Activated CD4-positive, alpha-beta memory T cell treated with anti-CD3 and anti-CD28 coated beads for 36 hours (primary cell): ENCODE results near the gene ANO9. TPM values are rescaled to one million over a fixed set of nuclear protein-coding genes. Genes with fewer than 3 reads are reported as not detected.

Source experiments
- CTCF ChIA-PET: fragments of 350-600 bp; sonication (Branson Sonifier 250); formaldehyde crosslinking; loops from one replicate; lab custom pipeline; 2021; ENCODE audit warnings: antibody characterized with exemption, inconsistent platforms; lab: Charles Lee
- POLR2A ChIA-PET: fragments of 350-600 bp; sonication (Branson Sonifier 250); formaldehyde crosslinking; loops from one replicate; lab custom pipeline; 2021; ENCODE audit warnings: antibody characterized with exemption; lab: Charles Lee
- DNase-seq: peaks from one replicate; pipeline ENCODE4 v3.0.0-alpha.2; 2020
- H3K27ac Mint-ChIP-seq: one replicate; pipeline ENCODE4 v1.8.0; 2021; ENCODE audit warnings: mixed read lengths
- H3K27me3 Mint-ChIP-seq: one replicate; pipeline ENCODE4 v1.8.0; 2021; ENCODE audit warnings: mixed read lengths
- H3K36me3 Mint-ChIP-seq: one replicate; pipeline ENCODE4 v1.8.0; 2021; ENCODE audit warnings: mixed read lengths
- H3K4me1 Mint-ChIP-seq: one replicate; pipeline ENCODE4 v1.8.0; 2021; ENCODE audit warnings: low read depth, mixed read lengths
- H3K4me3 Mint-ChIP-seq: one replicate; pipeline ENCODE4 v1.8.0; 2021; ENCODE audit warnings: mild to moderate bottlenecking, mixed read lengths
- H3K9me3 Mint-ChIP-seq: one replicate; pipeline ENCODE4 v1.8.0; 2021; ENCODE audit warnings: mixed read lengths
- intact Hi-C: fragments of 100-400 bp; cut with micrococcal nuclease; formaldehyde crosslinking; loops from one replicate; pipeline ENCODE4 v1.15.1; 2023
- total RNA-seq, 2 experiments: library from RNA; stranded (reverse); gene quantifications; one replicate each; pipeline ENCODE4 v1.2.3, GENCODE V29; 2021

The ANO9 gene
- total RNA-seq, 2 experiments from 2014 or later = 41.7 to 45.6 TPM

- intact Hi-C loops = no loop called here
- Mint-ChIP-seq H3K27me3 (no peaks in the 10 kb centered on the region), H3K27ac (no peak overlapping the region), H3K9me3 (no peaks in the 10 kb centered on the region), H3K36me3 (no peaks in the 10 kb centered on the region), H3K4me3 (no peak overlapping the region), H3K4me1 (peaks cover 10% of the 10 kb centered on the region)
- DNase-seq = no peak
- ChIA-PET POLR2A (interaction anchor here (1.4 to 2.5 kb wide), 2 partner anchors 8 to 171 kb away, joined by 5 to 16 read pairs; partner anchors contain the start of gene PSMD13), CTCF (interaction anchor here (0.6 to 6.5 kb wide), 2 partner anchors 41 to 111 kb away, joined by 3 to 49 read pairs; partner anchors contain the start of gene PTDSS2)
Observed at GRCh38 chr11:408154-409007, 33.4 kb downstream of the ANO9 start.

GRCh38 chr11:407651-408123 is 34.1 kb downstream of the ANO9 start:
- H3K27me3 Mint-ChIP-seq = no peaks in the 10 kb centered on the region

GRCh38 chr11:406796-407650 is 34.8 kb downstream of the ANO9 start:
- intact Hi-C loops = loop anchor here (2.0 kb wide), 3 partner anchors 42 to 170 kb away; partner anchors contain the start of genes PSMD13, RNH1 and SIRT3
- Mint-ChIP-seq H3K27me3 (no peaks in the 10 kb centered on the region), H3K36me3 (no peaks in the 10 kb centered on the region), H3K4me1 (peaks cover 5% of the 10 kb centered on the region), H3K4me3 (peak overlapping the region; percentile 46), H3K9me3 (no peaks in the 10 kb centered on the region), H3K27ac (no peak overlapping the region)
- CTCF ChIA-PET = interaction anchor here (0.7 to 6.5 kb wide), 11 partner anchors 9 to 200 kb away, joined by 3 to 49 read pairs (median 3); partner anchors contain the start of genes BET1L, PTDSS2 and RIC8A
- POLR2A ChIA-PET = interaction anchor here (0.8 to 2.5 kb wide), 7 partner anchors 10 to 170 kb away, joined by 3 to 16 read pairs (median 5); partner anchors contain the start of genes PSMD13 and PTDSS2
- DNase-seq = peak; percentile 94

More at GRCh38 chr11:407651-408123, 34.1 kb downstream of the ANO9 start:
- Mint-ChIP-seq H3K9me3 (no peaks in the 10 kb centered on the region), H3K4me1 (peaks cover 6% of the 10 kb centered on the region), H3K4me3 (peak overlapping the region; percentile 26), H3K36me3 (no peaks in the 10 kb centered on the region), H3K27ac (peak overlapping the region; percentile 18)
- no peak for DNase-seq
- intact Hi-C loops = loop anchor here (2.0 kb wide), 3 partner anchors 41 to 171 kb away; partner anchors contain the start of genes PSMD13, RNH1 and SIRT3
- CTCF ChIA-PET = interaction anchor here (0.6 to 6.5 kb wide), 9 partner anchors 9 to 200 kb away, joined by 3 to 49 read pairs (median 5); partner anchors contain the start of genes BET1L, PTDSS2 and RIC8A
- POLR2A ChIA-PET = interaction anchor here (1.1 to 2.5 kb wide), 6 partner anchors 9 to 170 kb away, joined by 3 to 16 read pairs (median 6); partner anchors contain the start of genes PSMD13 and PTDSS2

GRCh38 chr11:405954-406795 is 35.6 kb downstream of the ANO9 start:
- H3K4me3 Mint-ChIP-seq = peak overlapping the region; percentile 37
- intact Hi-C loops = loop anchor here (2.0 kb wide), 3 partner anchors 43 to 169 kb away; partner anchors contain the start of genes PSMD13, RNH1 and SIRT3
- no peak for DNase-seq

GRCh38 chr11:405323-405953 is 36.4 kb downstream of the ANO9 start:
- H3K4me1 Mint-ChIP-seq = peaks cover 5% of the 10 kb centered on the region
- ChIA-PET POLR2A (interaction anchor here (1.9 kb wide), 1 partner anchor 44 kb away, joined by 15 read pairs; the partner anchor contains the start of gene PTDSS2), CTCF (interaction anchor here (2.2 to 6.5 kb wide), 2 partner anchors 9 to 44 kb away, joined by 9 to 49 read pairs; partner anchors contain the start of gene PTDSS2)
- intact Hi-C loops = no loop called here
- peak overlapping the region; percentile 48 for H3K4me3 Mint-ChIP-seq
- no peak overlapping the region for H3K27ac Mint-ChIP-seq
- no peaks in the 10 kb centered on the region for H3K27me3 Mint-ChIP-seq
- H3K9me3 Mint-ChIP-seq = no peaks in the 10 kb centered on the region
- no peak for DNase-seq
- H3K36me3 Mint-ChIP-seq = no peaks in the 10 kb centered on the region

More at GRCh38 chr11:405954-406795, 35.6 kb downstream of the ANO9 start:
- no peak overlapping the region for H3K27ac Mint-ChIP-seq
- no peaks in the 10 kb centered on the region for H3K9me3 Mint-ChIP-seq
- H3K27me3 Mint-ChIP-seq = no peaks in the 10 kb centered on the region
- peaks cover 5% of the 10 kb centered on the region for H3K4me1 Mint-ChIP-seq
- POLR2A ChIA-PET = interaction anchor here (0.8 to 2.5 kb wide), 6 partner anchors 9 to 100 kb away, joined by 3 to 16 read pairs (median 6); partner anchors contain the start of gene PTDSS2
- CTCF ChIA-PET = interaction anchor here (1.0 to 6.5 kb wide), 7 partner anchors 9 to 113 kb away, joined by 3 to 49 read pairs (median 6); partner anchors contain the start of gene PTDSS2
- H3K36me3 Mint-ChIP-seq = no peaks in the 10 kb centered on the region

- intact Hi-C loops = no loop called here
- Mint-ChIP-seq H3K36me3 (no peaks in the 10 kb centered on the region), H3K4me1 (peaks cover 5% of the 10 kb centered on the region), H3K27me3 (no peaks in the 10 kb centered on the region), H3K4me3 (no peak overlapping the region), H3K27ac (no peak overlapping the region), H3K9me3 (no peaks in the 10 kb centered on the region)
- CTCF ChIA-PET = interaction anchor here (6.5 kb wide), 1 partner anchor 44 kb away, joined by 49 read pairs; the partner anchor contains the start of gene PTDSS2
- POLR2A ChIA-PET = interaction anchor here (1.2 kb wide), 1 partner anchor 45 kb away, joined by 4 read pairs; no protein-coding TSS in a partner anchor
- no peak for DNase-seq
Observed at GRCh38 chr11:404551-405264, 37.1 kb downstream of the ANO9 start.

- H3K27ac Mint-ChIP-seq = no peak overlapping the region
- CTCF ChIA-PET = interaction anchor here (6.5 kb wide), 1 partner anchor 45 kb away, joined by 49 read pairs; the partner anchor contains the start of gene PTDSS2
- H3K4me3 Mint-ChIP-seq = no peak overlapping the region
- no peaks in the 10 kb centered on the region for H3K9me3 Mint-ChIP-seq
- intact Hi-C loops = no loop called here
- no peaks in the 10 kb centered on the region for H3K27me3 Mint-ChIP-seq
- DNase-seq = no peak
- H3K4me1 Mint-ChIP-seq = peaks cover 5% of the 10 kb centered on the region
- POLR2A ChIA-PET = interaction anchor here (1.2 kb wide), 1 partner anchor 46 kb away, joined by 4 read pairs; no protein-coding TSS in a partner anchor
- no peaks in the 10 kb centered on the region for H3K36me3 Mint-ChIP-seq
Observed at GRCh38 chr11:403761-404431, 37.9 kb downstream of the ANO9 start.

GRCh38 chr11:403021-403760 is 38.6 kb downstream of the ANO9 start:
- Mint-ChIP-seq H3K9me3 (no peaks in the 10 kb centered on the region), H3K4me1 (peaks cover 5% of the 10 kb centered on the region), H3K4me3 (no peak overlapping the region), H3K36me3 (no peaks in the 10 kb centered on the region), H3K27ac (no peak overlapping the region), H3K27me3 (no peaks in the 10 kb centered on the region)
- ChIA-PET POLR2A (interaction anchor here (1.2 kb wide), 1 partner anchor 46 kb away, joined by 4 read pairs; no protein-coding TSS in a partner anchor), CTCF (interaction anchor here (6.5 kb wide), 1 partner anchor 46 kb away, joined by 49 read pairs; the partner anchor contains the start of gene PTDSS2)
- intact Hi-C loops = no loop called here
- DNase-seq = no peak
